Measurements from ENCODE around the gene SLC16A9.

DNA sequence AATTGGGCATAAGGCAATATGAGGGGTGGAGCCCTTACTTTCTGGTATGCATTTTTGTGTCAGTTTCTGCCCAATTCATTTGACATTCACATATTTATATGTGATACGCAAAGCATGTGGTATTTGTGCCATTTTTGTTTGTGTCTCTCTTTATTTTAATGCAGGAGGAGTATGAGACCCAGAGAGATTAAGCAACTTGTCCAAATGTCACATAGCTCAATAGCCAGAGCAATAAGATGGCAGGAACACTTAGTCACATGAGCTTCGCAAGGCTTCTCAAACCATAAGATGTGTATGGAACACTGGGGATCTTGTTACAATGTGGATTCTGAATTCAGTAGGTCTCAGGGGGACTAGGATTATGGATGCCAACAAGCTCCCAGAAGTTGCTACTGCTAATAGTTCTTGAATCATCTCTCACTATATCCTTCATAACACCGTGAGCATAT, 24.4 kb upstream of the SLC16A9 start:
- TF ChIP-seq, protein P1, sequence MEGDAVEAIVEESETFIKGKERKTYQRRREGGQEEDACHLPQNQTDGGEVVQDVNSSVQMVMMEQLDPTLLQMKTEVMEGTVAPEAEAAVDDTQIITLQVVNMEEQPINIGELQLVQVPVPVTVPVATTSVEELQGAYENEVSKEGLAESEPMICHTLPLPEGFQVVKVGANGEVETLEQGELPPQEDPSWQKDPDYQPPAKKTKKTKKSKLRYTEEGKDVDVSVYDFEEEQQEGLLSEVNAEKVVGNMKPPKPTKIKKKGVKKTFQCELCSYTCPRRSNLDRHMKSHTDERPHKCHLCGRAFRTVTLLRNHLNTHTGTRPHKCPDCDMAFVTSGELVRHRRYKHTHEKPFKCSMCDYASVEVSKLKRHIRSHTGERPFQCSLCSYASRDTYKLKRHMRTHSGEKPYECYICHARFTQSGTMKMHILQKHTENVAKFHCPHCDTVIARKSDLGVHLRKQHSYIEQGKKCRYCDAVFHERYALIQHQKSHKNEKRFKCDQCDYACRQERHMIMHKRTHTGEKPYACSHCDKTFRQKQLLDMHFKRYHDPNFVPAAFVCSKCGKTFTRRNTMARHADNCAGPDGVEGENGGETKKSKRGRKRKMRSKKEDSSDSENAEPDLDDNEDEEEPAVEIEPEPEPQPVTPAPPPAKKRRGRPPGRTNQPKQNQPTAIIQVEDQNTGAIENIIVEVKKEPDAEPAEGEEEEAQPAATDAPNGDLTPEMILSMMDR (IDR thresholded peaks at IDR 0.05; ENCODE audit: insufficient read depth, low read length, poor library complexity, severe bottlenecking) = no peak
- TF ChIP-seq EZH2phosphoT487 (conservative IDR thresholded peaks at IDR 0.05; ENCODE audit: low read length) = no peak

Measured in SU-DHL-6 (cell line).